Measurements from ENCODE around the gene THRB.

DNA sequence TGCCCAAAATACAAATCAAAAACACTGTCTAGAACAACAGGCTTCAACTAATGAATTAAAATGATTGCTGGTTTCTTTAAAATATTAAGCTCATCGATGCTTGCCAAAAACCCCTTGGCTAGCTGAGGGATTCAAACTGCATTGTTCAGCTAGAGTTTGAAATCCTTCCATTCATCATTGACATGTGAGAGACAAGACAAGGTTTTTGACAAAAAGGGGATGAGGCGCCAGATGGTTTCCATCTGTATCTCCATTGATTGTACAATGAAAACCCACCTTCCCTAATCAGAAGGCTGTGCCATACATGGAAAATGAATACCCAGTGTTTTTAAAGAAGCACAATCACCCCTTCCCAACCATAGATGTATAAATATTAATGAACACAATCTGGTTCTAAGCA is 67.8 kb downstream of the THRB start:
- no peak for TF ChIP-seq EZH2 (IDR thresholded peaks at IDR 0.05; ENCODE audit: low read depth)
- TF ChIP-seq, protein P1, sequence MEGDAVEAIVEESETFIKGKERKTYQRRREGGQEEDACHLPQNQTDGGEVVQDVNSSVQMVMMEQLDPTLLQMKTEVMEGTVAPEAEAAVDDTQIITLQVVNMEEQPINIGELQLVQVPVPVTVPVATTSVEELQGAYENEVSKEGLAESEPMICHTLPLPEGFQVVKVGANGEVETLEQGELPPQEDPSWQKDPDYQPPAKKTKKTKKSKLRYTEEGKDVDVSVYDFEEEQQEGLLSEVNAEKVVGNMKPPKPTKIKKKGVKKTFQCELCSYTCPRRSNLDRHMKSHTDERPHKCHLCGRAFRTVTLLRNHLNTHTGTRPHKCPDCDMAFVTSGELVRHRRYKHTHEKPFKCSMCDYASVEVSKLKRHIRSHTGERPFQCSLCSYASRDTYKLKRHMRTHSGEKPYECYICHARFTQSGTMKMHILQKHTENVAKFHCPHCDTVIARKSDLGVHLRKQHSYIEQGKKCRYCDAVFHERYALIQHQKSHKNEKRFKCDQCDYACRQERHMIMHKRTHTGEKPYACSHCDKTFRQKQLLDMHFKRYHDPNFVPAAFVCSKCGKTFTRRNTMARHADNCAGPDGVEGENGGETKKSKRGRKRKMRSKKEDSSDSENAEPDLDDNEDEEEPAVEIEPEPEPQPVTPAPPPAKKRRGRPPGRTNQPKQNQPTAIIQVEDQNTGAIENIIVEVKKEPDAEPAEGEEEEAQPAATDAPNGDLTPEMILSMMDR (conservative IDR thresholded peaks at IDR 0.05): no peak
